HTERT RPE-1 (cell line): ENCODE measurements around the gene FGF18.

ENCODE experiments used
- in situ Hi-C: fragments of 300-500 bp; cut with MboI; formaldehyde crosslinking; loops from 4 replicates; pipeline ENCODE4 v1.14.3; 2020; ENCODE audit warnings: low sequenced_read_pairs

The FGF18 gene

GRCh38 chr5:171422495-171422894 is 3.0 kb downstream of the FGF18 start:
- in situ Hi-C loops = no loop called here

- in situ Hi-C loops = no loop called here
Observed at GRCh38 chr5:171422902-171423663, 3.6 kb downstream of the FGF18 start.

- in situ Hi-C loops = no loop called here
Observed at GRCh38 chr5:171424726-171425125, 5.3 kb downstream of the FGF18 start.

- in situ Hi-C loops = no loop called here
Observed at GRCh38 chr5:171425596-171426244, 6.3 kb downstream of the FGF18 start.

GRCh38 chr5:171426266-171426665 is 6.8 kb downstream of the FGF18 start:
- in situ Hi-C loops = no loop called here

- in situ Hi-C loops = no loop called here
Observed at GRCh38 chr5:171426680-171427079, 7.2 kb downstream of the FGF18 start.

- in situ Hi-C loops = no loop called here
Observed at GRCh38 chr5:171427318-171428167, 8.1 kb downstream of the FGF18 start.

- in situ Hi-C loops = no loop called here
Observed at GRCh38 chr5:171428168-171428696, 8.8 kb downstream of the FGF18 start.

- in situ Hi-C loops = no loop called here
Observed at GRCh38 chr5:171428809-171429542, 9.5 kb downstream of the FGF18 start.

GRCh38 chr5:171429543-171429910 is 10.1 kb downstream of the FGF18 start:
- in situ Hi-C loops = no loop called here

GRCh38 chr5:171431251-171431777 is 11.9 kb downstream of the FGF18 start:
- in situ Hi-C loops = no loop called here

GRCh38 chr5:171432076-171432475 is 12.6 kb downstream of the FGF18 start:
- in situ Hi-C loops = no loop called here

GRCh38 chr5:171432583-171433351 is 13.3 kb downstream of the FGF18 start:
- in situ Hi-C loops = no loop called here

- in situ Hi-C loops = no loop called here
Observed at GRCh38 chr5:171433352-171433698, 13.9 kb downstream of the FGF18 start.

GRCh38 chr5:171433982-171434676 is 14.7 kb downstream of the FGF18 start:
- in situ Hi-C loops = no loop called here

- in situ Hi-C loops = no loop called here
Observed at GRCh38 chr5:171434874-171435273, 15.4 kb downstream of the FGF18 start.

- in situ Hi-C loops = no loop called here
Observed at GRCh38 chr5:171435908-171436307, 16.5 kb downstream of the FGF18 start.

GRCh38 chr5:171436804-171437285 is 17.4 kb downstream of the FGF18 start:
- in situ Hi-C loops = no loop called here

- in situ Hi-C loops = no loop called here
Observed at GRCh38 chr5:171437286-171437821, 17.9 kb downstream of the FGF18 start.
